Upper lobe of left lung (tissue), 4 donors: ENCODE measurements around the gene NT5DC2.

Source experiments
- CTCF ChIP-seq, 6 experiments: fragments of 450-650 bp in 4 of 6; fragments of 200-600 bp in 2 of 6; sonication (generic) in 2 of 6; IDR thresholded peaks; one replicate each; pipeline ENCODE4 v1.5.1; 2016 to 2019; ENCODE audit warnings: antibody characterized with exemption in 6 of 6
- POLR2A ChIP-seq, 4 donors: fragments of 450-650 bp; IDR thresholded peaks; one replicate each; pipeline ENCODE4 v1.5.1; 2016 to 2017; ENCODE audit warnings: antibody characterized with exemption in 4 of 4, mild to moderate bottlenecking in 2 of 4
- POLR2AphosphoS5 ChIP-seq, 2 donors: sonication (generic); formaldehyde crosslinking; IDR thresholded peaks; one replicate each; pipeline ENCODE4 v1.5.1; 2017; ENCODE audit warnings: antibody characterized with exemption in 2 of 2

- TF ChIP-seq CTCF (IDR thresholded peaks at IDR 0.05) (no peak), POLR2AphosphoS5 (IDR thresholded peaks at IDR 0.05) (no peak), POLR2A (IDR thresholded peaks at IDR 0.05) (no peak)
Measured at GRCh38 chr3:52521488-52521824, 12.2 kb downstream of the NT5DC2 start.
